LHCN-M2 (cell line): ENCODE data around the gene MEG3. TPM values are rescaled to one million over a fixed set of nuclear protein-coding genes. Genes with fewer than 3 reads are reported as not detected.

ENCODE experiments used
- DNase-seq: peaks from one replicate; pipeline ENCODE4 v3.0.0-alpha.2; 2012; ENCODE audit warnings: low read depth
- total RNA-seq: library from RNA; depleted of rRNA; stranded (reverse); fragments of >200 nt; gene quantifications from 2 replicates; pipeline ENCODE4 v1.2.3, GENCODE V29; 2014

MEG3 gene
- total RNA-seq, 1 experiment from 2014 or later = 80.9 TPM

DNA sequence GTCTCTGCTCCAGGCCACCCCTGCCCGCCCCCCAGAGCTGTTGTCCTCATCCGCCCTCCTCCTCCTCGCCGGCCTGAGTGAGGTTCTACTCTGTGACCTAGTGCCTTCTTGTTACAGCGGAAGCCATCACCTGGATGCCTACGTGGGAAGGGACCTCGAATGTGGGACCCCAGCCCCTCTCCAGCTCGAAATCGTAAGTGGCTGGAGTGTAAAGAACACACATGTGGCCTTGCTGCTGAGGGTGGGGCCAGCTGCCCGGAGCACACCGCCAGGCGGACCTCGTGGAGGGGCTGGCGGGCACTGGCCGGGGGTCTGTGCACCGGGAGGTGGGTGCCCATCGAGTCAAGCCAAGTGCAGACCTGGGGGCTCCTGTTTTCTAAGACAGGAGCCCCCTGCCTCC lies 19.4 kb downstream of the MEG3 start:
- no peak for DNase-seq

DNA sequence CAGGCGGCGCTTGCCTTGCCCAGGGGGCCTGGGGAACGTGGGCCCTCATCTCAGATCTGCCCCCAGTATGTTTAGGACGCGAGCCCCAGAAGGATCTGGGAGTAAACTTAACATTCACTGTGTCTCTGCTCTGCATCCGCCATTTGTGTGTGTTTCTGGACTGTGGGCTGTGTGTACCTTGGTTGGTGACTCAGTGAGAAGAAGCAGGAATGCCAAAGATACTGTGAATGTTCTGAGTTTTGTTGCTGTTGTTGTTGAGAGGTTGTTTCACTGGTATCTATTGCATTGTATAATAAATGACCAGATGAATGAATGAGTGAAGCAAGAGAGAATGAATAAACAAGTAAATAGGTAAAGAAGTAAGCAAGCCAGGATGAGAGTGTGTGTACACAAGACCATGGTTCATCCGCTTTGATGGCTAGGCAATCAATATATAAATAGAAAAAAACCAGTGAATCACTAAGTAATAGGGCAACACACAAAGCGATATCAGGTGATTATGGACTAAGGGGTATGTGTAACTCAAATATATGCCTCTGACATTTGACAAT lies 20.5 kb downstream of the MEG3 start:
- DNase-seq = no peak

DNA sequence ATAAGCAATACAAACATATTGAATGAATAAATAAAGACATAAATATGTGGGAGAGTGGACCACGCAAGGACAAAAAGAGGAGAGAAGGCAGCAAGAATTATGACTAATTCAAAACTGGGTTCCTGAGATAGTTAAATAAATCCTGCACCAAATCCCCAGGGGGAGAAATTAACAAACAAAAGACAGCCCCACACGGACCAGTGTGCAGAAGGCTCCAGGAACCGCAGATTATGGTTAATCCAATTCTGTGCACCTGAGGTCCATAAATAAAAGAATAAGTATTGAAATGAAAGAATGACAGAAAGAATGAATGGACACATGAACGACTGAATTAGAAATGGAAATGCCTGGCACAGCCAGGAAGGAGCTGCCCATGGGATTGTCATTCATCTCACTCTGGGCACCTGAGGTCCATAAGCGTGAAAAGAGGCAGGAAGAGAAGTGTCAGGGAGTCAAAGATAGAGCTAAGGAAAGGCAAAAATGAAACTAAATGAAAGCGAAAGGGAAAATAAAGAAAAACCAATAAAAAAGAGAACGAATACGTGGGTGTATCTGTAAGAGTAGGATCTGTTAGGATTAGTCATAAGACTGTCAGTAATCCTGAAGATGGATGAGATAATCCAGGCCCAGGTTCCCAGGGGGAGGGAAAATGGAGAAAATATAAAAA lies 23.3 kb downstream of the MEG3 start:
- no peak for DNase-seq

DNA sequence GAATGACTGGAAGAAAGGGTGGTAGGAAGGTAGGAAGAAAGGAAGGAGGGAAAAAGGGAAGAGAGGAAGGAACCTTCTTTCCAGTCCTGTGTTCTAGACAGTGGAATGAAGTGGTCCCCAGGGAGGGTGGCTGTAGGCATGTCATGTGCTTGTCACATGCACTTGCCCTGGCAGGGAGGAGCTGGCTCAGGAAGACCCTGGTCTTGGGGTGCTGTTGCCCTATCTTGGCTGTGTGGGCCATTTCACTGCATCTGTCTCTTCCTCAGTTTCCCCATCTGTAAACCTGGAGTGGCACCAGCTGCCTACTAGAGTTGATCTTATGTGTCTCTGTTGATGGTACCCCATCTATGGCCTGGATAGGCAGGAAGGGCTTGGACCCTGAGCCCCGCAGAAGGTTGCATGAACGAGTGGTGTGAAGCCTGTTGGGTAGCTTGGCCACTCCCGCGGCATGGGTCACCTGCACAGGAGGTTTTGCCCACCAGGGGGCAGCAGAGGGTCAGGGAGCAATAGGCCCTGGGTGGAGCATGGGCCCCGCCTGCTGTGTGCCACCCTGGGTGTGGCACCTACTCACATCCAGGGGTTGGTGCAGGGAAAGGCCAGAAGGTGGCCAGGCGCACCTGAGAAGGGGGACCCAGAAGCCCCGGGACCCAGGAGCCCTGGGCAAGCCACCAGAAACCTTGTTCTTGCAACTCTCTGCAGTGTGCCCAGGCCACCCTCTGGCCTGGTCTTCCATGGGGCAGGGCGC lies 25.1 kb downstream of the MEG3 start:
- DNase-seq = no peak

DNA sequence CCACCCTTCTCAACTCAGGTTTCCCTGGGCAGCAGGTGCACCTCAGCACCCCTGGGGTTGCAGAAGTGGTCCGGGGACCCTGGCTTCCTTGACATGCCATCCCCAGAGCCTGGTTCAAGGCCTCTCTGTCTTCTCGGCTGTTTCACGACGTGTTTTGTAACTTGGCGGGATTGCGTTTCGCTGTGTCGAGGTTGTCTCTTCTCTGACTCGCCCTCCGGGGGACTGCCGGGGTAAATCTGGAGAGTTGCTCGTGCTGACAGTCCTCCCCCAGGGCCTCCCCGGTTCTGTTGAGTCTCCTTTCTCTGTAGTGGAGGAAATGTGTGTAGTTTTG lies 25.6 kb downstream of the MEG3 start:
- DNase-seq = no peak

DNA sequence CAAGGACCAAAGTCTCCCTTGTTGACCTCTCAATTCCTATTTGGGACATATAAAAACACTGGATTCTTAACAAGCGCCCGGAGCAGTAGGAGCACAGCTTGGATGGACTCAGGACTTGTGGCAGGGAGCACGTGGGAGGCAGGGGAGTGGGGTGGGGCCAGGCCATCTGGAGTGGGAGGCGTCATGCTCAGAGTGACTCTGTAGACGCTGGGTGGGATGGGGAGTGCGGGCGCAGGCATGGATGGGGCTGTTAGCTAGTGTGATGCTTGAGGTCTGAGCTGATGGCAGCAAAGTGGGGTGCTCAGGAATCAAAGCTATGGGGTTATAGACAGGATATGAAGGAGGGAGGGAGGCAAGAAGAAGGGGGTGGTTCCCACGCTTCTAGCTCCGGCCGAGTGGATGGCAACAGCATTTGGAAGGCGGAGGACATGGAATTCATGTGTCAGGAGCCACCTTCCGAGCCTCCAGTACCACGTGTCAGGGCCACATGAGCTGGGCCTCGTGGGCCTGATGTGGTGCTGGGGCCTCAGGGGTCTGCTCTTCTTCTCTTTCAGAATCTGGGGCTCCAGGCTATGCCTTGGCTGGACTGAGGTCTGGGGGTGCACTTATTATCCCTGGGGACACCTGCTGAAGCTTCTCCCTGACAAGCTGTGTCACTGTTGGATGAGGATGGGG lies 26.2 kb downstream of the MEG3 start:
- no peak for DNase-seq

DNA sequence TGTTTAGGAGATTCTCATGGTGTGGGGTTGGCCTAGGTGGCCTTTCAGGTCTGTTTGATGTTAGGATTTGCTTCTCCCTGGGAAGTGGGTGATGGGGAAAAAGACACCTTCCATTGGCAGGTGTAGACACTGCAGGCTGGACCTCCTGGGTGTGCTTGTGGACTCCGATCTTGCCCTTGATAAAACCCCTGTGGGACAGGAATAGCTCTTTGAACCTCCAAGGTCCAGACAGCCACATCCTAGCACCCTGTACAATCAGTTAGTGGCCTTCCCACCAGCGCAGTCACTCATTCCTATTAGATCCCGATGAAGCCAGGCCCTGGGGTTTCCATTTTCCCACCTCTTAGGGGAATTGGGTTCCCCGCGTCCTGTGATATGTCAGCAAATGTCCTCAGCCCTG lies 28.5 kb downstream of the MEG3 start:
- DNase-seq = no peak

DNA sequence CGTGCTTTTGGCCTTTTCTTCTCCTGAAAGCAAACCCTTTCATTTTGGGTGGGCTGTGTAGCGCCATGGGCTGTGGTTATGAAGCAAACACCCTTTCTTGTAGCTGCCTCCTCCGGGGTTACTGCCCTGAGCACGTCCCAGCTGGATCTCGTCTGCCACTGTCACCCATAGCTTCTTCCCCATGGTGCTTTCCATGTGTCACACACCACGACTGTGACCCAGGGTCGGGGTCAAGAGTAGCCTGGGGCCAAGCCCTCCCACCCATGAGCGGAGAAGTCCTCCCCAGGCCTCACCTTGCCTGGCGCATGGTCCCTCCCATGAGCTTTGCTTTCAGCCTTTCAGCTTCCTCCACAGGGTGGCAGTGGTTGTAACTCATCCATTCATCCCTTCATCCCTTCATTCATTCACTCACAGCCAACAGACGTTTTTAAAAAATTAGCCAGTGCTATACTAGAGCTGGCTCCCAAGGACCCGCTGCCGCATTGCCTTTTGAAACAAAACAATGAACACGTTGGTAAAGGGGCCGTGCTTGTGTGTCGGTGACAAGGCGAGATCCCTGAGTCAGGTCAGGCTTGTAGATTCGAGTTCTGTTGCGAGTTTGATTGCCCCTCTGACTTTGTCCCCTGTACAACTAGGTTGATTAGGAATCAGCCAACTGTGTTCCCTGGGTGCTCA lies 29.5 kb downstream of the MEG3 start:
- DNase-seq = no peak

DNA sequence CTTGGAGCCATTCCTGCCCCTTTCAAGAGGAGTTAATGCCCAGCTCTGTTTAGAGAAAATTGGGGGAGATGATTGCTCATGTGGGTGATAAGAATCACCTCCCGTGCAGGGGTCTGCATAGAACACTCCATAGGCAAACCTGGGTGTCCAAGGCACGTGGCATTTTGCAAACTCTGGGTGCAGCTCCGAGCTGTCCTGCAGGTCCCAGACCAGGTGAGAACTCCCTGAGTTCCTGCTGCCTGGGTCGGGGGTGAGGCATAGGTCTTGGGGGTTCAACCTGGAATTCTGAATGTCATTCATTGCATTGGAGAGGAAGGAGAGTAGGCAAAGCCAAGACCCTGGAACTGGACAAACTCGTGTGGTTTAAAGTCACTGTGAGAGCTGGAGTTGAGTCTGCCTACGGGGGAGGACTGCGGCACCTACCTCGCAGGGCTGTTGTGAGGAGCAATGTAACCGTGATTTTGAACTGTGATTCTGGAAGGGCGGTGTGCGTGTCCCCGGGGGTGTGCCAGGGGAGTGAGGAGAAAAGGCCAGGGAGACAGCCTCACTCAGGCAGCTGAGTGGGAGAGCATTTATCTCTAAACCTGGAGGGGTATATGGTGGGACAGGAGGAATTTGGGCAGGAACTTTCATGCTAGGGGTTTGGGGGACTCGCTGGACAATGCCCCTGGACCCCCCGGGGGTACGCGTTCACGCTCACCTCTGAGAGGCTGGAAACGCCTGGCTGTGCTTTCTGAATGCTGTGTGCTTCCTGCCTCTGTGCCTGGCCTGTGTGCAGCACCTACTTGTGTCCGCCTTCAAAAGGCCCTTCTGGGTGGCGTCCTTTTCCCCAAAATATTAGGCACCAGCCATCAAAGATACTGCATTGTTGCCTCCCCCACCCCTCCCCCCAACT lies 30.4 kb downstream of the MEG3 start:
- no peak for DNase-seq

DNA sequence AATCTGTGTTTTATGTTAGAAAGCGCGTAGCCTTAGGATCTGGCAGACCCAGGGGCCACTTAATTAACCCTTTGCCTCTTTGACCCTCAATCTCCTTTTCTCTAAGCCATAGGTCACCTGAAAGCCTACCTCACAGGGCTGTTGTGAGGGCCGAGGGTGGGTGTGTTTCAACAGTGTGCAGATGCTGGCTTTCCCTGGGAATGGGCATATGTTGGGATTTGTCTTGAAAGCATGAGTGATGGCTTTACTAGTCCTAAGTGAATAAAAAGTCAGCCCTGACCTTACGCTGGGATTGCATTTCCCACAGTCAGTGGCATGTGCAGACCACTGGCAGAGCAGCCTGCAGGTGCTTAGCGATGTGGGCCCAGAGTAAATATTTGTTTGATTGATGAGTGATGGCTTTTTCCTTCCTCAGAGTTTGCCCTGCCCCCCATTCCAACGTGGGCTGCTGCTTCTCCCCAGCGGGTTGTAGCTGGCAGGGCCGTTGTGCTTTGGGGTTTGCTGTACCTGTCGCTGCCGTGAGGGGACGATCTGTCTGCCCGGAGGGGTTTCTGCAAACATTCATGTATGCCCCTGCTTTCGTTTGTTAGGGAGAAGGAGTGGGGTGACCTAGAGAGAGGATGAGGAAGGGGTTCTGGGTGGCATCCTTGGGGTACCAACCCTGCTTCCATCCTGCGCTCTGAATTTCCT lies 31.5 kb downstream of the MEG3 start:
- DNase-seq = no peak

DNA sequence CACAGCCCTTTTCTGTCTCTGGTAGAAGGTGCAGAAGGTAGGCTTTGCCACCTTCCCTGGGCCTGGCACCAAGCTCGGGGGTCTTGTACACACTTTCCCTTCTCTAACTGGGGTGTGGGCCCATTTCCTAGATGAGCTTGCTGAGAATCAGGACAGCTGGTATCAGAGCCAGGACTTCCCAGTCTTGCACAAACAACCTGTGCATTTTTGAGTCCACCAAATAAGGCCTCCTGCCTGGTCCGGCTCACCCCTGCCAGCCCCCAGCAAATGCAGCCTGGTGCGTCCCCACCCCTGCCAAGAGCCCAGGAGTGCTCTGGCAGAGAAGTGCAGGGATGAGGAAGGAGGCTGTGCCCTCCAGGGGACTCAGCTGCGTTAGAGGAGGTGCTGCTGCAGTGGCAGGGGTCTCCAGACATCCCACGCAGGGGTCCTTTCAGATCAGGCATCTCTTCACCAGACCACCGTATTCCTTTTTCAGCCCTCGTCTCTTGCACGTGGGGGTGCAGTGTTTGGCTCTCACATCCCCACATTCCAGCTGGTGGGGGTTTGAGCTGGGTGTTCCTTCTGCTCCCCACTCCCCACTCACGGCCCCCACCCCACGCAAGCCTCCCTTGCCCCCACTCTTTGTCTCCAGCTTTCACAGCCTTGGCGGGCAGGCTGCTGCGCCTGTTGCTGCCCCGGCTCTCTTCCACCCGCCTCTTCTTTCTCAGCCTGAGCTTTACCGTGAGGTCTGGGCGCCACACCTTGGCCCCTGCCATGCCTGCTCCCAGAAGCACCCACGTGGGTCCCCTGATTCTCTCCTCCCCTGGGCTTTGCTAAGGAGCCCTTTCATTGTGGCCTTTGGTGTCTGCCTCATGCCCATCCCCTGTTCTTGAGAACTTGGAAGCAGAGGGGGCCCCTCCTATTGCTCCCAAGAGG lies 32.3 kb downstream of the MEG3 start:
- DNase-seq = no peak

DNA sequence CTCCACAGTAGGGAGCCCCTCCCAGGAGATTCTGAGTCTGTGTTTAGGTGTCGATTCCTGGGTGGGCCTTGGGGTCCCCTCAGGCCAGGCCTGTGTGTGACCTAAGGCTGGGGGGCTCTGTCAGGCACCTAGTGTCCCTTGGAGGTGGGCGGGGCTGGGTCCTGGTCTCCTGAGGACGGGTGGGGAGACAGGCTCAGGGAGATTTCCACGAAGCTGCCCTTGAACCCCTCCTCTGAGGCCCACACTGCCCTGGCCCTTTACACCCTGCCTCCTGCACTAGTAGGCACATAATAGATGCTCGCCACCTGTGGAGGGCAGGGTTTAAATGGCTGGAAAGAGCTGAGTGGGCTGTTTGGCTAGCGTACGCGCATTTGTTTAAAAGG lies 32.9 kb downstream of the MEG3 start:
- no peak for DNase-seq

DNA sequence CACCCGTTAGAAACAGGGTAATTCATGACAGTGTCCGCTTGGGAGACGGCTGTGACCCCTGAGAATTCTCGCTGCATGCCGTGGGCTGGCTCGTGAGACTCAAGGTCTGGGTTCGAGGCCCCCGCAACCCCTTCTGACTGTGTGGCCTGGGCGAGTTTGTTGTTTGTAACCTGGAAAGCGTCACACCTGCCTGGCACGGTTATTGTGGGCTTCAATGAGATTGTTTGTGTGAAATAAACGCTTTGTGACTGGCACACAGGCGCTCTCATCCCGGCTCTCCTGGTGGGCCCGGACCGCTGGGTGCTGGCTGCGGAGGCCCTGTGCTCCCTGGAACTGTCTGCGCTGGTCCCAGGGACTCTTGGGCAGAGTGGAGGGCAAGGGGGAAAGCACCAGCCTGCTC lies 33.9 kb downstream of the MEG3 start:
- no peak for DNase-seq

DNA sequence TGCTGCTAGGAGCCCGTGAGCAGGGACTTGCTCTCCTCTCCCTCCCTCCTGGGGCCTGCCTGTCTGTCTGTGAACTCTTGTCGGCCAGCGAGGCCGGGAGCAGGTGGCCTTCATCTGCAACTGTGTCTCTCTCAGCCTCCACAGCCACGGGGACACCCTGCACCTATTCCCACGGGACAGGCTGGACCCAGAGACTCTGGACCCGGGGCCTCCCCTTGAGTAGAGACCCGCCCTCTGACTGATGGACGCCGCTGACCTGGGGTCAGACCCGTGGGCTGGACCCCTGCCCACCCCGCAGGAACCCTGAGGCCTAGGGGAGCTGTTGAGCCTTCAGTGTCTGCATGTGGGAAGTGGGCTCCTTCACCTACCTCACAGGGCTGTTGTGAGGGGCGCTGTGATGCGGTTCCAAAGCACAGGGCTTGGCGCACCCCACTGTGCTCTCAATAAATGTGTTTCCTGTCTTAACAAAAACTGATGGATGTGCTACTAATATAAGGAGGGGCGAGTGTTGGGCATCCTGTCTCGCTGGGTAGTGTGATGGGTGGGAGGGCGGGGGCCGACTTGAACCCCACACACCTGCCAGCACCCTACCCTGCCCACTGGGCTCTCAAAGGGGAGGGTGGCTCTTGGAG lies 34.8 kb downstream of the MEG3 start:
- DNase-seq = no peak

DNA sequence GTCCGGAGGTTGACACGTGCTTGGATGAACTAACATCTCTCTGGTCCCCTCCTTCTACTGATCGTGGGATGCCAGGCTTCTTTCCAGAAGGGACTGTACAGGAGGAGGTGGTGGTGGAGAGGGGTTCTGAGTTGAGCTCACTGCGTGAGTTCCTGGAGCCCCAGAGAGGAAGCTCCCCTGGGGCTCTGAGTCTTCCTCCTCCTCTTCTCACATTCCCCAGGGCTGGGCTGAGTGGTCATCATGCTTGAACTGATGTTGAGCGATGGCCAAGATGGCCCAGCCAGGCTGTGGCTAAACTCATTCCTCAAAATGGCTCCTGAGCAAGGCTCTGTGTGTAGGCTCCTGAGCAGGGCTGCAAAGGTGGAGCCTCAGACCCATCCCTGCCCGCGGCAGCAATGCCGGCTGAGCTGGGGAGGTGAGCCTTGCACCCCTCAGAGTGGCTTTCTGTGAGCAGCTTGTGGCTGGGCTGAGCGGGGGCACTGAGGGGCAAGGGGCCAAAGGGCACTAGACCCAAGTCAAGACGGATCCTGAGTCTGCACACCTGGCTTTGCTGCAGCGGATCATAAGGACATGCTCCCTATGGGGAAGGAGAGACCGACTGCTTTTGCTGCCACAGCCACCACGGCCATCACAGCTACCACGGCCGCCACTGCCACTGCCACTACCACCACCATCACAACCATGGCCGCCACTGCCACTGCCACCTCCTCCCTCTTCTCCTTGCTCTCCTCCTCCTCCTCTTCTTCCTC lies 35.4 kb downstream of the MEG3 start:
- no peak for DNase-seq

DNA sequence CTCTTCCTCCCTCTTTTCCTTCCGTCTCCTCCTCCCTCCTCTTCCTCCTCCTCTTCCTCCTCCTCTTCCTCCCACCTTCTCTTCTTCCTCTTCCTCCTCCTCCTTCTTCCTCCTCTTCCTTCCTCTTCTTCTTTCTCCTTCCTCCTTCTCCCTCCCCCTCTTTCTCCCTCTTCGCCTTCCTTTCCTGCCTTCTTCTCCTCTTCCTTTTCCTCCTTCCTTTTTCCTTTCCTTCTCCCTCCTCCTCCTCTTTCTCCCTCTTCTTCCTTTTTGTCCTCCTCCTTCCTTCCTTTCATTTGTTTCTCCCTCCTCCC lies 36.0 kb downstream of the MEG3 start:
- no peak for DNase-seq

DNA sequence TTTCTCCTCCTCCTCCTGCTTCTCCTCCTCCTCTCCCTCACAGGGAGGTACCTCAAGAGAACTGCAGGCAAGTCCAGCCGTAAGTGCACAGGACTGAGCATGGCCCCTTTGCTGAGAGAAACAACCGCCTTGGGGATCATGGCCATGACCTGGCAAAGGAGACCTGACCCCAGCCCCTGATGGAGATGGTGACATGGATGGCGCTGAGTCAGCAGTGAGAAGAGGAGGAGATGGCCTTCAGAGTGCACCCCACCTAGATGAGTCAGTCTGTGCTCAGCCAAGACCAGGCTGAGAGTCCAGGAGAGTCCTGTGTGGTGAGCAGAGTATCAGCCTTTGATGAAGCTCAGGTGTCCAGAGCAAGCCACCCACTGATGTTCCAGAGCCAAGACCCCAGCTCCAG lies 36.4 kb downstream of the MEG3 start:
- DNase-seq = no peak

DNA sequence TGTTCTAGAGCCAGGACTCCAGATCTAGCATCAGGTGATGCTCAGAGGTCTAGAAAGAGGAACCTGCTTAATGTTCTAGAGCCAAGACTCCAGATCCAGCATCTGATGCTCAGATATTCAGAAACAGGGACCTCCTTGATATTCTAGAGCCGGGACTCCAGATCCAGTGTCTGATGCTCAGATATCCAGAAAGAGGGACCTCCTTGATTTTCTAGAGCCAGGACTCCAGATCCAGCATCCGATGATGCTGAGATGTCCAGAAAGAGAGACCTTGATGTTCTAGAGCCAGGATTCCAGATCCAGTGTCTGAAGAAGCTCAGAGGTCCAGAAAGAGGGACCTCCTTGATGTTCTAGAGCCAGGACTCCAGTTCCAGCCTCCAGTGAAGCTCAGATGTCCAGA lies 36.9 kb downstream of the MEG3 start:
- no peak for DNase-seq

DNA sequence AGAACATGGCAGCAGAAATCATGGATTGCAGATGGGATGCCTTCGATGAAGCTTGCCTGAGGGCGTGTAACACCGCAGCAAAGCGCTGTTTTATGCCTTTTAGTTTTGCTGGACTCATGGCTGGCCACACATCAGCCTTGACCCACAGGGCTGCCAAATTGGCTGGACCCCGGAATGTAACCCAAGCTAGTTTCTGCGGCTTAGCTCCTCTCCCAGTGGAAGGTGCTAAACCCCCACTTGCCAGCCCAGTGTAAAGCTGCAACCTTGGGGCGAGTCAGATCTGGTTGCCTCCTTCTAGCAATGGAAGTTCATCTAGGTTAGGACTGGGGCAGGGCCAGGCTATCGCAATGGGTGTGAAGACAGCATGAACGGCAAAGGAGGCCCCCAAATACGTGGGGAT lies 38.3 kb downstream of the MEG3 start:
- DNase-seq = no peak
